ENCODE results near the gene RNF121.

RNF121 gene

GRCh38 chr11:72015511-72016061 is 86.7 kb downstream of the RNF121 start:
- Histone ChIP-seq H3K9me3 (ENCODE audit: control insufficient read depth, insufficient read depth, low read depth, low read length) (no peaks in the 10 kb centered on the region), H3K27ac (ENCODE audit: low read depth, low read length) (no peak overlapping the region), H3K9ac (ENCODE audit: low read length) (no peak overlapping the region), H3K27me3 (ENCODE audit: control insufficient read depth, insufficient read depth, low read length) (no peaks in the 10 kb centered on the region), H3K4me1 (ENCODE audit: control insufficient read depth, insufficient read depth, low read length) (no peaks in the 10 kb centered on the region), H3K36me3 (ENCODE audit: control insufficient read depth, insufficient read depth, low read length) (peaks cover 99% of the 10 kb centered on the region), H3K4me3 (ENCODE audit: low read depth, low read length) (no peak overlapping the region)

GRCh38 chr11:72018171-72018570 is 89.3 kb downstream of the RNF121 start:
- Histone ChIP-seq H3K4me1 (ENCODE audit: control insufficient read depth, insufficient read depth, low read length) (no peaks in the 10 kb centered on the region), H3K27ac (ENCODE audit: low read depth, low read length) (no peak overlapping the region), H3K27me3 (ENCODE audit: control insufficient read depth, insufficient read depth, low read length) (no peaks in the 10 kb centered on the region), H3K4me3 (ENCODE audit: low read depth, low read length) (no peak overlapping the region), H3K36me3 (ENCODE audit: control insufficient read depth, insufficient read depth, low read length) (peaks cover 97% of the 10 kb centered on the region), H3K9me3 (ENCODE audit: control insufficient read depth, insufficient read depth, low read depth, low read length) (no peaks in the 10 kb centered on the region), H3K9ac (ENCODE audit: low read length) (no peak overlapping the region)

GRCh38 chr11:72023335-72023734 is 94.5 kb downstream of the RNF121 start:
- H3K27ac ChIP-seq (ENCODE audit: low read depth, low read length) = no peak overlapping the region
- peaks cover 75% of the 10 kb centered on the region for H3K36me3 ChIP-seq (ENCODE audit: control insufficient read depth, insufficient read depth, low read length)
- H3K9ac ChIP-seq (ENCODE audit: low read length) = no peak overlapping the region
- no peak overlapping the region for H3K4me3 ChIP-seq (ENCODE audit: low read depth, low read length)
- H3K9me3 ChIP-seq (ENCODE audit: control insufficient read depth, insufficient read depth, low read depth, low read length) = no peaks in the 10 kb centered on the region
- no peaks in the 10 kb centered on the region for H3K4me1 ChIP-seq (ENCODE audit: control insufficient read depth, insufficient read depth, low read length)
- H3K27me3 ChIP-seq (ENCODE audit: control insufficient read depth, insufficient read depth, low read length) = no peaks in the 10 kb centered on the region

- Histone ChIP-seq H3K4me3 (ENCODE audit: low read depth, low read length) (no peak overlapping the region), H3K9me3 (ENCODE audit: control insufficient read depth, insufficient read depth, low read depth, low read length) (no peaks in the 10 kb centered on the region), H3K27me3 (ENCODE audit: control insufficient read depth, insufficient read depth, low read length) (no peaks in the 10 kb centered on the region), H3K27ac (ENCODE audit: low read depth, low read length) (no peak overlapping the region), H3K36me3 (ENCODE audit: control insufficient read depth, insufficient read depth, low read length) (peaks cover 75% of the 10 kb centered on the region), H3K4me1 (ENCODE audit: control insufficient read depth, insufficient read depth, low read length) (no peaks in the 10 kb centered on the region), H3K9ac (ENCODE audit: low read length) (no peak overlapping the region)
These were observed 95.4 kb downstream of the RNF121 start for GRCh38 chr11:72024069-72024754.

- Histone ChIP-seq H3K9ac (ENCODE audit: low read length) (no peak overlapping the region), H3K4me1 (ENCODE audit: control insufficient read depth, insufficient read depth, low read length) (no peaks in the 10 kb centered on the region), H3K27ac (ENCODE audit: low read depth, low read length) (no peak overlapping the region), H3K9me3 (ENCODE audit: control insufficient read depth, insufficient read depth, low read depth, low read length) (no peaks in the 10 kb centered on the region), H3K27me3 (ENCODE audit: control insufficient read depth, insufficient read depth, low read length) (no peaks in the 10 kb centered on the region), H3K4me3 (ENCODE audit: low read depth, low read length) (no peak overlapping the region), H3K36me3 (ENCODE audit: control insufficient read depth, insufficient read depth, low read length) (peaks cover 61% of the 10 kb centered on the region)
These were observed 97.2 kb downstream of the RNF121 start for GRCh38 chr11:72026090-72026489.

- Histone ChIP-seq H3K4me1 (ENCODE audit: control insufficient read depth, insufficient read depth, low read length) (no peaks in the 10 kb centered on the region), H3K27me3 (ENCODE audit: control insufficient read depth, insufficient read depth, low read length) (no peaks in the 10 kb centered on the region), H3K9me3 (ENCODE audit: control insufficient read depth, insufficient read depth, low read depth, low read length) (no peaks in the 10 kb centered on the region), H3K4me3 (ENCODE audit: low read depth, low read length) (no peak overlapping the region), H3K36me3 (ENCODE audit: control insufficient read depth, insufficient read depth, low read length) (peaks cover 45% of the 10 kb centered on the region), H3K27ac (ENCODE audit: low read depth, low read length) (no peak overlapping the region), H3K9ac (ENCODE audit: low read length) (no peak overlapping the region)
These were observed 101.7 kb downstream of the RNF121 start for GRCh38 chr11:72030472-72031045.

GRCh38 chr11:72036687-72037086 is 107.8 kb downstream of the RNF121 start:
- Histone ChIP-seq H3K27ac (ENCODE audit: low read depth, low read length) (no peak overlapping the region), H3K9me3 (ENCODE audit: control insufficient read depth, insufficient read depth, low read depth, low read length) (no peaks in the 10 kb centered on the region), H3K4me3 (ENCODE audit: low read depth, low read length) (no peak overlapping the region), H3K9ac (ENCODE audit: low read length) (no peak overlapping the region), H3K36me3 (ENCODE audit: control insufficient read depth, insufficient read depth, low read length) (peaks cover 25% of the 10 kb centered on the region), H3K27me3 (ENCODE audit: control insufficient read depth, insufficient read depth, low read length) (no peaks in the 10 kb centered on the region), H3K4me1 (ENCODE audit: control insufficient read depth, insufficient read depth, low read length) (peaks cover 29% of the 10 kb centered on the region)

- no peaks in the 10 kb centered on the region for H3K27me3 ChIP-seq (ENCODE audit: control insufficient read depth, insufficient read depth, low read length)
- H3K9me3 ChIP-seq (ENCODE audit: control insufficient read depth, insufficient read depth, low read depth, low read length) = no peaks in the 10 kb centered on the region
- H3K4me3 ChIP-seq (ENCODE audit: low read depth, low read length) = no peak overlapping the region
- peaks cover 38% of the 10 kb centered on the region for H3K4me1 ChIP-seq (ENCODE audit: control insufficient read depth, insufficient read depth, low read length)
- no peak overlapping the region for H3K27ac ChIP-seq (ENCODE audit: low read depth, low read length)
- peaks cover 25% of the 10 kb centered on the region for H3K36me3 ChIP-seq (ENCODE audit: control insufficient read depth, insufficient read depth, low read length)
- H3K9ac ChIP-seq (ENCODE audit: low read length) = no peak overlapping the region
These were observed 108.9 kb downstream of the RNF121 start for GRCh38 chr11:72037554-72038311.

- Histone ChIP-seq H3K4me1 (ENCODE audit: control insufficient read depth, insufficient read depth, low read length) (peaks cover 38% of the 10 kb centered on the region), H3K27ac (ENCODE audit: low read depth, low read length) (no peak overlapping the region), H3K4me3 (ENCODE audit: low read depth, low read length) (no peak overlapping the region), H3K36me3 (ENCODE audit: control insufficient read depth, insufficient read depth, low read length) (peaks cover 21% of the 10 kb centered on the region), H3K9me3 (ENCODE audit: control insufficient read depth, insufficient read depth, low read depth, low read length) (no peaks in the 10 kb centered on the region), H3K27me3 (ENCODE audit: control insufficient read depth, insufficient read depth, low read length) (no peaks in the 10 kb centered on the region), H3K9ac (ENCODE audit: low read length) (no peak overlapping the region)
These were observed 109.6 kb downstream of the RNF121 start for GRCh38 chr11:72038491-72038890.

- peak overlapping the region; percentile 66; the same call in 1 of the 2 replicates for H3K4me3 ChIP-seq (ENCODE audit: low read depth, low read length)
- H3K27ac ChIP-seq (ENCODE audit: low read depth, low read length) = no peak overlapping the region
- H3K9me3 ChIP-seq (ENCODE audit: control insufficient read depth, insufficient read depth, low read depth, low read length) = no peaks in the 10 kb centered on the region
- peaks cover 15% of the 10 kb centered on the region; the same call in 1 of the 2 replicates for H3K36me3 ChIP-seq (ENCODE audit: control insufficient read depth, insufficient read depth, low read length)
- H3K27me3 ChIP-seq (ENCODE audit: control insufficient read depth, insufficient read depth, low read length) = no peaks in the 10 kb centered on the region
- H3K9ac ChIP-seq (ENCODE audit: low read length) = no peak overlapping the region
- peaks cover 38% of the 10 kb centered on the region for H3K4me1 ChIP-seq (ENCODE audit: control insufficient read depth, insufficient read depth, low read length)
These were observed 110.4 kb downstream of the RNF121 start for GRCh38 chr11:72039031-72039855.
